Body of pancreas (tissue), 4 donors: Measurements from ENCODE around the gene MICOS13.

Experiments used
- CTCF ChIP-seq, 7 experiments: fragments of 450-650 bp in 4 of 7; fragments of 200-600 bp in 3 of 7; sonication (generic) in 3 of 7; IDR thresholded peaks; one replicate each; pipeline ENCODE4 v1.5.1; 2016 to 2019; ENCODE audit warnings: antibody characterized with exemption in 7 of 7
- POLR2A ChIP-seq, 3 donors: fragments of 450-650 bp; IDR thresholded peaks; one replicate each; pipeline ENCODE4 v1.6.1; 2016; ENCODE audit warnings: antibody characterized with exemption in 3 of 3, mild to moderate bottlenecking in 2 of 3

GRCh38 chr19:5661483-5661882 lies 18.8 kb downstream of the MICOS13 start:
- TF ChIP-seq CTCF (IDR thresholded peaks at IDR 0.05): no peak
- no peak for TF ChIP-seq POLR2A (IDR thresholded peaks at IDR 0.05)
